PC-3 (cell line): Measurements from ENCODE around the gene PDK1.

Source experiments
- EZH2 ChIP-seq: fragments of 300-600 bp; sonication (generic); IDR thresholded peaks from one replicate; pipeline ENCODE4 v1.6.1; 2017; ENCODE audit warnings: antibody characterized with exemption, mild to moderate bottlenecking, low read length; ENCODE audit not compliant: unreplicated experiment
- TF ChIP-seq, protein P1 (sequence below): fragments of 300-600 bp; sonication (generic); conservative IDR thresholded peaks from 2 replicates; pipeline ENCODE4 v1.5.1; 2017; ENCODE audit warnings: antibody characterized with exemption, low read depth, mild to moderate bottlenecking, low read length

DNA sequence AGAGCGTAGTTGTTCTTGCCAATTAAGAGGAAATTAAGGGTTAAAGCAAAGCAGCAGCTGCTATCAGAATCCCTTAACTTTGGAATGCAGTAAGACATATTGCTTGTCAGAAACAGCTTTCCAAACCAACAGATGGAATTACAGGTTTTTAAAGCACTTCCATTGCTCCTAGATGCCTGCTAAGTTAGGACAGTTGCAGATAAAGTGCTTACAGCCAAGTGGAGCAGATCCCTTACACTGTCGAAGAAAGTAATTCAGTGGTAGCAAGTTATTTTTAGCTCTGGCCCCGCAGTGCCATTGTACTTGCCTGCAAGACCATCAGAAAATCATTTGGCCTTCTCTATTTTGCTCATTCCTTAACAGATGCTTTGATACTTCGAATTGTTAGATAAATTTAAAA, 5.4 kb downstream of the PDK1 start:
- TF ChIP-seq, protein P1, sequence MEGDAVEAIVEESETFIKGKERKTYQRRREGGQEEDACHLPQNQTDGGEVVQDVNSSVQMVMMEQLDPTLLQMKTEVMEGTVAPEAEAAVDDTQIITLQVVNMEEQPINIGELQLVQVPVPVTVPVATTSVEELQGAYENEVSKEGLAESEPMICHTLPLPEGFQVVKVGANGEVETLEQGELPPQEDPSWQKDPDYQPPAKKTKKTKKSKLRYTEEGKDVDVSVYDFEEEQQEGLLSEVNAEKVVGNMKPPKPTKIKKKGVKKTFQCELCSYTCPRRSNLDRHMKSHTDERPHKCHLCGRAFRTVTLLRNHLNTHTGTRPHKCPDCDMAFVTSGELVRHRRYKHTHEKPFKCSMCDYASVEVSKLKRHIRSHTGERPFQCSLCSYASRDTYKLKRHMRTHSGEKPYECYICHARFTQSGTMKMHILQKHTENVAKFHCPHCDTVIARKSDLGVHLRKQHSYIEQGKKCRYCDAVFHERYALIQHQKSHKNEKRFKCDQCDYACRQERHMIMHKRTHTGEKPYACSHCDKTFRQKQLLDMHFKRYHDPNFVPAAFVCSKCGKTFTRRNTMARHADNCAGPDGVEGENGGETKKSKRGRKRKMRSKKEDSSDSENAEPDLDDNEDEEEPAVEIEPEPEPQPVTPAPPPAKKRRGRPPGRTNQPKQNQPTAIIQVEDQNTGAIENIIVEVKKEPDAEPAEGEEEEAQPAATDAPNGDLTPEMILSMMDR, result no peak
- TF ChIP-seq EZH2, result no peak
